Superior temporal gyrus (tissue), 1 donor: ENCODE measurements around the gene OPN1SW.
A peak's percentile ranks its signal among the peaks of the same experiment; 100 is the strongest.

Experiments
- DNase-seq: peaks from one replicate; pipeline ENCODE4 v3.0.0-alpha.2; 2016; ENCODE audit errors: extremely low spot score

OPN1SW gene

GRCh38 chr7:128792471-128793180 is 17.0 kb upstream of the OPN1SW start:
- peak; percentile 34 for DNase-seq

- no peak for DNase-seq
These were observed 16.4 kb upstream of the OPN1SW start for GRCh38 chr7:128791972-128792327.

DNA sequence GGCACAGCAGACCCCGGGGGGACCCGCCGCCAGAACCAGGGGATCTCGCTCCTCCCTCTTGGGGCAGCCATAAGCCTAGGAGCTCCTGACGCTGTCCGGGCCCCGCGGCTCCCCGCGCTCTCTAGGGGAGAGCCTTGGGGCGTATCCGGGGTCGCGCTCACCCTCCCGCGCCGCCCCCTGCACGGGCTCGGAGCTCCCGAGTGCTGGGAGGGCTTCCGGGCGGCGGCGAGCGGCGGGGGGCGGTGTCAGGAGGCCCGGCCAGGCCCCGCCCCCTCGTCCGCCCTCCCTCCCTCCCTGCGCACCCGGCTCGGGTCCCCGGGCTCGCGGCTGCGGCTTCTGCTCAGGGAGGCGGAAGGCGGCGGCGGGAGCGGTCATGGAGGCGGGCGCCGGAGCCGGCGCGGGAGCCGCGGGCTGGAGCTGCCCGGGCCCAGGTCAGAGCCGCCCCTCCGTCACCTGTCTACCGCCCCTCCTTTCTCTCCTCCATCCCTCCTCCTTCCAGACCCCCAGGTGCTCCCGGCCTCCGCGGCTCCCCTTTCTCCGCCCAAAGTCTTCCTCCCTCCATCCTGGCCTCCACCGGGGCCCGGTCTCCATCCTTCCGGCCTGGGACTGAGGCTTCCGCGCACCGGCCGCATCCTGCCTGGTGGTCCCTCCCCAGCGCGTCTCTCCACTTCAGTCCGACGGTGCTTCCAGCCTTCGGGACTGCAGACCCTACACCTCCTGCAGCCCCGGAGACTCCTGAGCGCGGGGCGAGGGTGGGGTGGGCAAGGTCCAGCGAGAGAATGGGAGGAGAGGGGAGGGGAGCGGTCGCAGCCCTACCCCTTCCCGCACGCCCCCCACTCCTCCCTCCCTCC is 15.8 kb upstream of the OPN1SW start, which contains the start of gene CCDC136:
TSS of gene CCDC136 (plus strand) at position 848 of the 851 bp plus-strand sequence. CDS start 444 bp downstream, outside the sequence.
- peak; percentile 40 for DNase-seq

DNA sequence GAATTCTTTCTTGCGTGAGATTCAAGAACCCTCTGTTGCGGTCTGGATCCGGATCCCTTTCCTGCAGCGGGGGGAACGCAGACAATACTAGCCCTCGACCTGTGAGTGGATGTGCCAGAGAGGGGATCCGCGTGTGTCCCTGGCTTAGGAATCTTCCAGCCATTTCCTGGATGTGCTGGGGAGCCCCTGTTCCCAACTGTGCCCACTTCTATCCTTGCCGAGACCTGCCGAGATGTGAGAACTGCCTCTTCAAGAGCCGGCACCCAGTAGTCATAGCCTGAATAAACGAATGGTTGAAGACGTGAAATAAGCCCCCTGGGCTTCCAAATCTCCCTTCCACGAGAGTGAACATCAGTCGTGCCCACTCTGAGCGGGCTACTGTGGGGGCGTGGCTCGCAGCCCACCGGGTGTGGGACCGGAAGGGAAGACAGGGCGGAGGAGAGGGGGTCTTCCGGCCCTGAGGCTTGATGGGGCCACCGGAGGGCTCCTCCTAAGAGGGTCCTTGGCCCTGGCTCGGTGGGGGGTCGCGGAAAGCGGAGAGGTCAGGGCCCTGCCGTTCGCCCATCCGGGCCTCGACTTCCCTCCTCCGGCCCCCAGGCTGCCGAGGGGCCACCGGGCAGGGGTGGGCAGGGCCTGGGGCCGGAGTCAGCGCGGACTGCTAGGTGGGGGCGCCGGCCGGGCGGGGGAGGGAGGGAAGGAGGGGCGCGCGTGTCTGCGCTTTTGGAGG is 14.9 kb upstream of the OPN1SW start:
- DNase-seq, result no peak

DNA sequence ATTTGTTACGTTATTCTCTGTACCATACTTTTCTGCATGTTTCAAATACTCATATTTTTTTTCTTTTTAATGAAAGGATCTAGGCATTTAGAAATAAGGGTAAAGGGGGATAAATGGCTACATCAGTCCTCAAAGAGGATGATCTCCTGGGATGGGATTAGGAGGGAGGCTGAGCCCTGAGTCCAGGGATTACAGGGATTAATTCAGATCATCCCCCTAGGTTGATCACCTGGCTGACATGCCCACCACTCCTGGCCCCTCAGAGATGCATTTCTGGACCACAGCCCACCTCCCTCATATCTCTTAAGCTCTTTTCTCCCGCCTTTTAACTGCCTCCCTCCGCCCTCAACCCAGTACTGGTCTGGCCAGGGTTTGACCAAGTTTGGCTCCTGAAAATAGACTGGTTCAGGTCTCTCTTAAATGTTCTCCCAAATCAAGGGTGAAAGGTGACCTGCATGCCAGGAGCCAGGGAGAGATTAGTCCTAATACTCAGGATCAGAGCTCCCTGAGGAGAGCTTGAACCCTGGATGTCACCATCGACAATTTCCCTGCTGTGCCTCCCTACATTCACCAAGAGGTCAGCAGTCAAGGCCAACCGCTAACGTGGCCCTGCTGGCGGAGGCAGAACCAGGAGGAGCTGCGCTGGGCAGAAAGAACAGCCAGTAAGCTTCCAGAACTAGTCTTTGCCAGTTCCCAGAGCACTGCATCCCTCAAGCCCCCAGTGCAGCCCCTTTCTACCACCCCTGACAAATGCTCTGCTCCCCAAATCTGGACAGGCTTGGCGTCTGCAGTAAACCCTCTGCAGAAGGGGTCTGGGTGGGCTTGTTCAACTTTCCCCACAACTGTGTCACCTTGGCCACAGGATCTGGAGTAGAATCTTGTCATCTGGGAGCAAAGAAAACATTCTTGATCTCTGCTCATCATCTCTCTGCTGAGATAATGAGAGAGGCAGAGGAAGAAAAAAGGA is 13.1 kb upstream of the OPN1SW start:
- no peak for DNase-seq

- DNase-seq, result no peak
These were observed 10.1 kb upstream of the OPN1SW start for GRCh38 chr7:128785738-128786137.

DNA sequence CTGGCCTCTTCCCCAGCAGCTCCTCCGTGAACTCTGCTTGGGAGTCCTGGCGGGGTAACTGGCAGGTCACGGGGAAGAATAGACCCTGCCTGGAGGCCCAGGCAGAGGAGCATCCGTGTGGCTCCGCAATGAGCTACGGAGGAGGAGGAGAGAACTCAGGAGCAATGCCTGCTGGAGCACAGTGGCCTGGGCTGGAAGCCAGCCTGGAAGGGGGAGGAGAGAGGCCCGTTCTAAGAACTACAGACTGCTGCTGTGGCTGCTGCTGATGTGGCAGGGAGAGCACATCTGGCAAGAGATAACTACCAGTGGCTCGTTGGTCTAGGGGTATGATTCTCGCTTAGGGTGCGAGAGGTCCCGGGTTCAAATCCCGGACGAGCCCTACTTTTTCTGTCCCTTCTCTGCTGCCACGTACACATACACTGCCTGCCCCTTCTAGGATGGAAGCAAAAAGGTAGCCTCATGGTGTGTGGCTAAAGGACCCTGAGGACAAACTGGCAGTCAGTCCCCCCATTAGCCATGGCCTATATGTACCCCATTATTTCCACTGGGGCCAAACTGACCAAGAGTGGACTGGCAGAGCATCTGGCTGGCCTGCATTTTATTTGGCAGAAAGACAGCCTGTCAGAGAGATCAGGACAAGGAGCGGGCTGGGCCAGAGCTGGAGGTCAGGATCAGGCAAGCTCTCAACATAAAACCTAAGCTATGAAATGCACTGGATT is 7.7 kb upstream of the OPN1SW start:
- DNase-seq, result peak; percentile 67

DNA sequence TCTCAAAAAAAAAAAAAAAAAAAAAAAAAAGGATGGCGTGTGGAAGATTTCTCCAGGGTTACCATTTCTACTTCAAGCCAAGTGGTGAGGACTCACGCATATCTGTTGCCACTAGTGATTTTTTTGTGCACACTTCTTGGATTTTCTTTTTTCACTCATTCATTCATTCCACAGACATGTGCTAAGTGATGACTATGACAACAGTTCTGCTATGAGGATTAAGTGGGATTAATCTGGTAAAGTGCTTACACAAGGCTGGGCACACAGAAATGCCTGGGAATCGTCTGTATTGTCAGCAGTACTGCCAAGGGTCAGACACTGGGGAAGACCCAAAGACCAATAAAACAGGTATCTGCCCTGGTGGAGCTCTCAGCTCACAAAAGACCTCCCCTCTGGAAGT is 6.3 kb upstream of the OPN1SW start:
- no peak for DNase-seq

- no peak for DNase-seq
These were observed 5.5 kb upstream of the OPN1SW start for GRCh38 chr7:128781126-128781525.

GRCh38 chr7:128778946-128779345 is 3.4 kb upstream of the OPN1SW start:
- DNase-seq, result no peak

GRCh38 chr7:128777156-128778123 is 1.8 kb upstream of the OPN1SW start:
- DNase-seq, result no peak

GRCh38 chr7:128774921-128775320 is 673 bp downstream of the OPN1SW start:
- no peak for DNase-seq

DNA sequence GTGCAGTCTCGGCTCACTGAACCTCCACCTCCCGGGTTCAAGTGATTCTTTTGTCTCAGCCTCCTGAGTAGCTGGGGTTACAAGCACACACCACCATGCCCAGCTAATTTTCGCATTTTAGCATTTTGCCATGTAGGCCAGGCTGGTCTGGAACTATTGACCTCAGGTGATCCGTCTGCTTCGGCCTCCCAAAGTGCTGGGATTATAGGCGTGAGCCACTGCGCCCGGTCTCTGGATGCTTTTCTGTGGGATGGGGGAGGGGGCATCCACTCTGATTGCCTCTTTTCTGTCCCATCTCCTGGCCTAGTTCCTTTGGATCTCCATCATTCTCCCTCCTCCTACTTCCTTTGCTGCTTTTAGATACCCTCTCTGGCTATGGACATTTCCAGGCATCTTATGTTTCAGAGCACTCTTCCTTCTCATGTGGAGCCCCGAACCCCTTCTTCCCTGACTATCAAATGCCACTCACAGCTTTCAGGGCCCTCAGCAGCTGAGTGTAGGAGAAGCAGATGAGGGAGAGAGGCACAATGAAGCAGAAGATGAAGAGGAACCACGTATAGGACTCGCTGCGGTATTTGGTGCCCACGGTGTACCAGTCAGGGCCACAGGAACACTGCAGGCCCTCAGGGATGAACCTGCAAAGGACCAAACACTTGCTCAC is 1.4 kb downstream of the OPN1SW start:
- no peak for DNase-seq

- DNase-seq, result no peak
These were observed 2.0 kb downstream of the OPN1SW start for GRCh38 chr7:128773604-128774003.

DNA sequence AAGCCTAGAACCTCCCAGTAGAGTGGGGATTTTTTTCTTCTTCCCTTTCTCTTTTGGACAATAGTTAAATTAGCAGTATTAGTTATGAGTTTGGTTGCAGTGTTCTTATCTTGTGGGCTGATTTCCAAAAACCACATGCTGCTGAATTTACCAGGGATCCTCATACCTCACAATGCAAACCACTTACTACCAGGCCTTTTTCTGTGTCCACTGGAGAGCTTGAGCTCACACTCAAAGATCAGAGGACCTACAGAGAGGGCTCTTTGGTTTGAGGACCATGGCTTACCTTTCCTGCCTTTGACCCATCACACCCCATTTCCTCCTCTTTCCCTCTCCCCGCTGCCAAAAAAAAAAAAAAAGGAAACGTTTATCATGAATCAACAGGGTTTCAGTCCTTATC is 5.4 kb downstream of the OPN1SW start:
- DNase-seq, result no peak

DNA sequence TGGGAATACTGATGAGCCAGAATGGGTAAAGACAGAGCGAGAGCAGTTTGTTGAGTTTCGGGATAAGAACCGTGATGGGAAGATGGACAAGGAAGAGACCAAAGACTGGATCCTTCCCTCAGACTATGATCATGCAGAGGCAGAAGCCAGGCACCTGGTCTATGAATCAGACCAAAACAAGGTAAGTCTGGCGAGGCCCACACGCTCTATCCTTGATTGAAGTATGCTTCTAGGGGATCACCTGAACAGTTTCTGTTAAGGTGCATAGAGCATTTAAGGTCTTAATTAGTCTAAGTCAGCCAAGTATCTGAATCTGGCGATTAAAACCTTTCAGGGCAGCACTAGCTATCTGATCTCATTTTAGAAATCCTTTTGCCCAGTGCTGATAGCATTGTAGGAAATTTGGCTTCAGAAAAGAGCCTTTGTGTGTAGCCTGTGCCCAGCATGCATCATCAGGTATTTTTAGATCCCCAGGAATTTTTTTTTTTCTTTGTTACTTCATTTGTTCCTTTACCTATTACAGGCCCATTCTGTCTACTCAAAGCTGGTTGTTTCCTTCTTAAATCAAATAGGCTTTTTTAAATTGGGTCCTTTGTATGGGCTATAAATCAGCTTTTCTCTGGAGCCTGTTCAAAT is 8.0 kb downstream of the OPN1SW start:
- DNase-seq, result no peak

DNA sequence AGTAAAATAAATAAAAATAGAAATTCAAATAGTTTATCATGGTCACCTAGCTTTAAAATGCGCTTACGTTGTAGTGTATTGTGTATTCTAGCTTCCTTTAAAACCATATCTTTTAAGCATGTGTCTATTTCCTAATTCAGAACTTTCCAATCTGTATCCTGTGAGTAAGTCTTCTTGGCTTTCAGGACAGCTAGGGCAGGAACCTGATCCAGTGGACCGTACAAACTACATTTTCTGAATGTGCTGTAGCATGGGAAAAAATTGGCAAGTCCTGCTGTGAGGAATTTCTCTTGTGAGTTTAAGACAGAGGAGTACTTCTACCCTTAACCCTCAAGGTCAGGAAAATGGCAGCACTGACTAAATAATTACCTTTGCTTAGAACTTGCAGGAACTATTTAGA is 12.1 kb downstream of the OPN1SW start:
- no peak for DNase-seq

DNA sequence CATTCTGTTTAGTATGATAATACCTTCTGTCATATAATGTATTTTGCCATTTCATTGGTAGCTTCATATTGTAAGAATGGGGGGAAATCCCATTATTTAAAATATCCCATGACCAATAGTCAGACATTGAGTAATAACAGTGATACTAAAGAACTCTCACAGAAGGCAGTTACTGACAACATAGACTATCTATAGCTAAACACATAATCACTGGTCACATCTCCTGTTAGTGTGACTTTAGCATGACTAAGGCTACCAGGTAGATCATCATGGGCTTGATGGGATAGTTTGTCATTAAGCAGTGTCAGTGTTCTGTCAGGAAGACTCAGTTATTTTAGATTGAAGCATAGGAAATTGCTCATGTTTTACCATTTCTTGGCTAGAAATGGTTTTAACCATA is 16.4 kb downstream of the OPN1SW start:
- no peak for DNase-seq
